CD4-positive, alpha-beta T cell (primary cell): ENCODE data around the gene GRM4. TPM values are rescaled to one million over a fixed set of nuclear protein-coding genes. Genes with fewer than 3 reads are reported as not detected.

Source experiments
- ATAC-seq: fragments of 200-7000 bp; cut with Tn5 transposase; one replicate; pipeline ENCODE4 v1.10.0; 2022; ENCODE audit warnings: mild to moderate bottlenecking; ENCODE audit not compliant: poor library complexity
- CTCF ChIA-PET: fragments of 350-600 bp; sonication (Branson Sonifier 250); formaldehyde crosslinking; loops from one replicate; lab custom pipeline; 2021; ENCODE audit warnings: antibody characterized with exemption, inconsistent platforms; lab: Charles Lee
- POLR2A ChIA-PET: fragments of 350-600 bp; sonication (Branson Sonifier 250); formaldehyde crosslinking; loops from one replicate; lab custom pipeline; 2021; ENCODE audit warnings: antibody characterized with exemption, inconsistent platforms; lab: Charles Lee
- DNase-seq, 14 experiments: peaks; one replicate each; pipeline ENCODE4 v3.0.0-alpha.2; 2013 to 2020; ENCODE audit warnings: mixed read lengths in 2 of 14
- H3K27ac ChIP-seq, 2 donors: one replicate each; pipeline versions ENCODE4 v1.5.1 to v1.7.0; 2013; ENCODE audit warnings: low read length in 2 of 2, low read depth in 1 of 2, mild to moderate bottlenecking in 1 of 2
- H3K27me3 ChIP-seq, 2 experiments: 1 replicate in 1 of 2; 2 replicates in 1 of 2; pipeline versions ENCODE4 v1.6.1 to v1.7.0; 2013; ENCODE audit warnings: low read length in 2 of 2, control low read depth in 1 of 2, mild to moderate bottlenecking in 1 of 2, moderate library complexity in 1 of 2; ENCODE audit not compliant: insufficient read depth in 2 of 2, control insufficient read depth in 1 of 2
- H3K36me3 ChIP-seq: one replicate; pipeline ENCODE4 v1.6.1; 2013; ENCODE audit warnings: low read length, control low read depth; ENCODE audit not compliant: insufficient read depth
- H3K4me1 ChIP-seq: one replicate; pipeline ENCODE4 v1.6.1; 2013; ENCODE audit warnings: low read length, control low read depth; ENCODE audit not compliant: insufficient read depth
- H3K4me3 ChIP-seq: one replicate; pipeline ENCODE4 v1.5.1; 2013; ENCODE audit warnings: mild to moderate bottlenecking, low read length, moderate library complexity
- H3K9me3 ChIP-seq, 2 experiments: 1 replicate in 1 of 2; 2 replicates in 1 of 2; pipeline versions ENCODE4 v1.6.1 to v1.7.0; 2013; ENCODE audit warnings: low read length in 2 of 2, mild to moderate bottlenecking in 2 of 2, control low read depth in 1 of 2, moderate library complexity in 1 of 2; ENCODE audit not compliant: control insufficient read depth in 1 of 2, insufficient read depth in 1 of 2
- H3K27ac Mint-ChIP-seq: one replicate; pipeline ENCODE4 v1.8.0; 2020; ENCODE audit warnings: mixed read lengths
- H3K27me3 Mint-ChIP-seq: one replicate; pipeline ENCODE4 v1.8.0; 2021; ENCODE audit warnings: mixed read lengths
- H3K36me3 Mint-ChIP-seq: one replicate; pipeline ENCODE4 v1.8.0; 2021; ENCODE audit warnings: low read depth, mixed read lengths
- H3K4me1 Mint-ChIP-seq: one replicate; pipeline ENCODE4 v1.8.0; 2021; ENCODE audit warnings: low read depth, mixed read lengths
- H3K4me3 Mint-ChIP-seq: one replicate; pipeline ENCODE4 v1.8.0; 2020; ENCODE audit warnings: mild to moderate bottlenecking, mixed read lengths
- H3K9me3 Mint-ChIP-seq: one replicate; pipeline ENCODE4 v1.8.0; 2020; ENCODE audit warnings: mixed read lengths
- intact Hi-C, 2 experiments: fragments of 100-400 bp; cut with DNase I in 1 of 2; cut with micrococcal nuclease in 1 of 2; formaldehyde crosslinking; loops; one replicate each; pipeline versions ENCODE4 v1.15.1 to v1.9.0; 2023 to 2025; cut with DNase I, micrococcal nuclease
- total RNA-seq, 174 experiments: library from RNA in 2 of 174; stranded (reverse) in 2 of 174; gene quantifications; one replicate each; pipeline ENCODE4 v1.2.3 and lab custom pipeline; 2021 to 2026
- TF ChIP-seq, protein P1 (sequence below): fragments of 200-600 bp; IDR thresholded peaks from one replicate; pipeline ENCODE4 v1.8.0; 2022; ENCODE audit warnings: antibody characterized with exemption, mild to moderate bottlenecking

Gene GRM4
- total RNA-seq, 2 experiments from 2014 or later, result 0.08 TPM; not detected in 1

DNA sequence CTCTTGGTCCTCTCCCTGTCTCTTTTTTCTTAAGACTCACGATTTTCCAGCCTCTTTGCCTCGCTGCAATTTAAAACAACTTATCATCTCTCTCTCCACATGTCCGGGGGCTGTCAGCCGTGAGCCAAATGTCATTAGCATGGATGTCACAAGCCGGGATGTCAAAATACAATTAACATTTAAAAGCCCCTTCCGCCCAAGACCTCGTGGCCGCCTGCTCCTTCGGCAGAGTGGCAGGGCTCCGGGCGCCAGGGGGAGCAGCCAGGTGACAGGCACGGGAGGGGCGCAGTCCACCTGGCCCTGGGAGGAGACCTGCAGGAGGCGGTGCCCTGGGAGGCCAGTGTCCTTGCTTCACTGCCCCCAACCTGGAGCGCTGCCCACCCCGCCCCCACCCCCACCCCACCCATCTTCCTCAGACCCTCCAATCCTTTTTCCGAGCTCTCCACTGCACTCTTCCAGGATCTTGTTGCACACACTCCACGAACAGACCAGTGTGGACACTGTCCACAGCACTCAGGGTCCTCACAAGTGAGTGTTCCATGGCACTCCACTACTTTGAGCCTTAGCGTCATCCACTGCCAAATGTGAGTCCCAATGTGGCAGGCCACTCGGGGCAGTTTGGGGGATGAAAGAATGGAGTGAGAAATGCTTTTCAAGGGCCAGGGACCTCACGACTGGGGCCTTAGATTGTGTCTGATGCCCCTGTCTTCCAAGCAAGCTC is 5.6 kb upstream of the GRM4 start:
- H3K4me3 ChIP-seq, result no peak overlapping the region
- POLR2A ChIA-PET, result no interaction called here
- ATAC-seq, result no peak
- no peak overlapping the region for H3K27ac ChIP-seq
- CTCF ChIA-PET, result no interaction called here
- intact Hi-C loops, result loop anchor here (5.0 to 10.0 kb wide), 3 partner anchors 297 to 567 kb away; partner anchors contain the start of gene BAK1 (in 1 of the 2)
- no peaks in the 10 kb centered on the region for H3K36me3 Mint-ChIP-seq
- no peak overlapping the region for H3K4me3 Mint-ChIP-seq
- no peaks in the 10 kb centered on the region for H3K9me3 Mint-ChIP-seq
- peaks cover 70% of the 10 kb centered on the region for H3K27me3 Mint-ChIP-seq
- TF ChIP-seq, protein P1, sequence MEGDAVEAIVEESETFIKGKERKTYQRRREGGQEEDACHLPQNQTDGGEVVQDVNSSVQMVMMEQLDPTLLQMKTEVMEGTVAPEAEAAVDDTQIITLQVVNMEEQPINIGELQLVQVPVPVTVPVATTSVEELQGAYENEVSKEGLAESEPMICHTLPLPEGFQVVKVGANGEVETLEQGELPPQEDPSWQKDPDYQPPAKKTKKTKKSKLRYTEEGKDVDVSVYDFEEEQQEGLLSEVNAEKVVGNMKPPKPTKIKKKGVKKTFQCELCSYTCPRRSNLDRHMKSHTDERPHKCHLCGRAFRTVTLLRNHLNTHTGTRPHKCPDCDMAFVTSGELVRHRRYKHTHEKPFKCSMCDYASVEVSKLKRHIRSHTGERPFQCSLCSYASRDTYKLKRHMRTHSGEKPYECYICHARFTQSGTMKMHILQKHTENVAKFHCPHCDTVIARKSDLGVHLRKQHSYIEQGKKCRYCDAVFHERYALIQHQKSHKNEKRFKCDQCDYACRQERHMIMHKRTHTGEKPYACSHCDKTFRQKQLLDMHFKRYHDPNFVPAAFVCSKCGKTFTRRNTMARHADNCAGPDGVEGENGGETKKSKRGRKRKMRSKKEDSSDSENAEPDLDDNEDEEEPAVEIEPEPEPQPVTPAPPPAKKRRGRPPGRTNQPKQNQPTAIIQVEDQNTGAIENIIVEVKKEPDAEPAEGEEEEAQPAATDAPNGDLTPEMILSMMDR, result no peak
- H3K4me1 ChIP-seq, result peaks cover 13% of the 10 kb centered on the region
- no peaks in the 10 kb centered on the region for H3K4me1 Mint-ChIP-seq
- H3K9me3 ChIP-seq, result peaks cover 0 to 4% of the 10 kb centered on the region in 2 experiments
- no peak overlapping the region for H3K27ac Mint-ChIP-seq
- DNase-seq, result no peak
- no peaks in the 10 kb centered on the region for H3K36me3 ChIP-seq
- peaks cover 32 to 53% of the 10 kb centered on the region in 2 experiments for H3K27me3 ChIP-seq

DNA sequence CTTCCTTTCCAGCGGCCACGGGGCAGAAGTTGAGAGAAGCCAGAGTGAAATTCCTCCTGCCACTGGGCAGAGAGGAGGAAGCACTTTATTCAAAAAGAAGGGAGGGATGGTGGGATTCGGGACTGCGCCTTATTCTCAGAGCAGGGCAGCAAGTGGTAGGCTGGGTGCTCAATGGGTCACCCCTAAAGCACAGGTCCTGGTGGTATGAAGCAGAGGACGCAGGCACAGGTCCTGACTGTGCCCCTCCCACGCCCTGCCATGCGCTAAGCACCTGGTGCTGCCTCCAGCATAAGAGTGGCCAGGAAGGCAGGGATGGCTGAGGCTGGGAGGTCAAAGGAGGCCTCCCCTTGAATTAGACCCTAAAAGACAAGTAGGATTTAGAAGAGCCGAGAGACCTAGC is 4.9 kb upstream of the GRM4 start:
- no peak overlapping the region for H3K4me3 Mint-ChIP-seq
- TF ChIP-seq, protein P1, result no peak
- no peak for DNase-seq
- H3K36me3 Mint-ChIP-seq, result no peaks in the 10 kb centered on the region
- intact Hi-C loops, result loop anchor here (5.0 to 10.0 kb wide), 3 partner anchors 296 to 566 kb away; partner anchors contain the start of gene BAK1 (in 1 of the 2)
- no peak overlapping the region for H3K27ac Mint-ChIP-seq
- Histone ChIP-seq H3K4me3 (no peak overlapping the region), H3K9me3 (peaks cover 0 to 4% of the 10 kb centered on the region in 2 experiments), H3K4me1 (peaks cover 14% of the 10 kb centered on the region), H3K36me3 (no peaks in the 10 kb centered on the region), H3K27me3 (peaks cover 38 to 57% of the 10 kb centered on the region in 2 experiments), H3K27ac (no peak overlapping the region)
- no peaks in the 10 kb centered on the region for H3K9me3 Mint-ChIP-seq
- no peak for ATAC-seq
- CTCF ChIA-PET, result no interaction called here
- peaks cover 6% of the 10 kb centered on the region for H3K4me1 Mint-ChIP-seq
- peaks cover 76% of the 10 kb centered on the region for H3K27me3 Mint-ChIP-seq
- POLR2A ChIA-PET, result no interaction called here

DNA sequence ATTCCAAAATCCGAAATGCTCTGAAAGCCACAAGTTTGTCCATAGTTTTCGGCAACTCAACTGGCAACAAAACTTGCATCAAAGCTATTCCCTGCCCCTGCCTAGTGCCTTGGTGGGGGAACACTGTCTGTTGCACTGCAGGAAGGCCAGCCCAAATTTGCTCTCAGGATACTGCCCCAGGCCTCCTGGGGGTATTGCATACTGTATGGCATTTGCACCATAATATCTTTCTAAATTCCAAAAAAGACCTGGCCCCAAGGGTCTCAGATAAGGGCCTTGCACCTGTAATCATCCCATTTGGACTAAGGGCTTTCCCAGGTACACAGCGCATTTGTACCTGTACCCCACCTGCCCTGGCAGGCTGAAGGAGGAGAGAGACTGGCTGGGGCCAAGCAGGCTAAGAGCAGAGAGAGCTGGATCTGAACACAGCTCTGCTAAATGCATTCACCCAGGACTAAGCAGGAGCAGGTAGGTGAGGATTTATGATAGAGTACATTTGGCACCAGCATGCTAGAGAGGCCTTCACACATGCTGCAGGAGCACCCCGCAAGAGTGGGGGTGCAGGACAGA is 4.0 kb upstream of the GRM4 start:
- ATAC-seq, result no peak
- intact Hi-C loops, result loop anchor here (5.0 to 10.0 kb wide), 3 partner anchors 295 to 565 kb away; partner anchors contain the start of gene BAK1 (in 1 of the 2)
- no peaks in the 10 kb centered on the region for H3K36me3 ChIP-seq
- peaks cover 77% of the 10 kb centered on the region for H3K27me3 Mint-ChIP-seq
- peaks cover 0 to 4% of the 10 kb centered on the region in 2 experiments for H3K9me3 ChIP-seq
- no peak overlapping the region for H3K4me3 ChIP-seq
- no peak for DNase-seq
- peaks cover 7% of the 10 kb centered on the region for H3K4me1 Mint-ChIP-seq
- no peaks in the 10 kb centered on the region for H3K9me3 Mint-ChIP-seq
- no peaks in the 10 kb centered on the region for H3K36me3 Mint-ChIP-seq
- no peak overlapping the region for H3K4me3 Mint-ChIP-seq
- H3K27ac ChIP-seq, result no peak overlapping the region
- ChIA-PET POLR2A (no interaction called here), CTCF (no interaction called here)
- no peak overlapping the region for H3K27ac Mint-ChIP-seq
- TF ChIP-seq, protein P1, result no peak
- H3K4me1 ChIP-seq, result peaks cover 19% of the 10 kb centered on the region
- H3K27me3 ChIP-seq, result peaks cover 36 to 57% of the 10 kb centered on the region in 2 experiments
